ENCODE results near the gene ERICH3.

The ERICH3 gene

DNA sequence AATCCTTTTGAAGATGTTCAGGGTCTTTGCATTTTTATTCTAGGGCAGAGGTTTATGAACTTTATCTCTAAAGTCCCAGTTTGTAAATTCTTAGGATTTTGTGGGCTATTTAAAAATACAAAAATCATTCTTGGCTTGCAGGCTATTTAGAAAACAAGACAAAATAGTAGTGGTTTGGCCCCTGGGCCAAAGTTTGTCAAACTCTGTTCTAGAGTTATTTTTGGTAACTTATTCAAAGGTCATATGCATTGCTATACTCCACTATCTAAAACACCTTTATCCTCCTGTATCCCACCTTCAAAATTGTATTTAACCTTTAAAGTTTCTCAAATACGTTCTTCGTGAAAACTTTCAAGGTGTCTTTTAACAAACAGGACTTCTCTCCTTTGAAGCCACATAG is 85.7 kb downstream of the ERICH3 start:
- DNase-seq (ENCODE audit: low spot score), result no peak

- DNase-seq (ENCODE audit: low spot score), result no peak
Observed at GRCh38 chr1:74586253-74586897, 87.2 kb downstream of the ERICH3 start.

DNA sequence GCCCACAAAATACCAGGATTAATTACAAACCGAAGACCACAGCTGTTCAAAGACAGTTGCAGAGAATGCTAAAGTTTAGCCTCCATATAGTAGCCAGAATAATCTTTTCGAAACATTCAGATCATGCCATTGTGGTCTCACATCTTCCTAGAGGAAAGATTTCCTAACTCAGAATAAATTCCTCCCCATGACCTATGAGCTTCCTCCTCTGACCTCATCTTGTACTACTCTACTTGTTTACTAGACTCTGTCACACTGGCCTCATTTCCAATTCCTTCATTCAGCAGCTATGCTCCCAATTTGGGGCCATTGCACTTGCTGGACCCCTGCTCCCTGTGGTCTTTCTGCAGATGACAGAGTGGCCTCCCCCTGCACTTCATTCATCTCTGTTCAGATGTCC is 89.4 kb downstream of the ERICH3 start:
- DNase-seq (ENCODE audit: low spot score), result no peak

- no peak for DNase-seq (ENCODE audit: low spot score)
Observed at GRCh38 chr1:74583397-74583796, 90.2 kb downstream of the ERICH3 start.

DNA sequence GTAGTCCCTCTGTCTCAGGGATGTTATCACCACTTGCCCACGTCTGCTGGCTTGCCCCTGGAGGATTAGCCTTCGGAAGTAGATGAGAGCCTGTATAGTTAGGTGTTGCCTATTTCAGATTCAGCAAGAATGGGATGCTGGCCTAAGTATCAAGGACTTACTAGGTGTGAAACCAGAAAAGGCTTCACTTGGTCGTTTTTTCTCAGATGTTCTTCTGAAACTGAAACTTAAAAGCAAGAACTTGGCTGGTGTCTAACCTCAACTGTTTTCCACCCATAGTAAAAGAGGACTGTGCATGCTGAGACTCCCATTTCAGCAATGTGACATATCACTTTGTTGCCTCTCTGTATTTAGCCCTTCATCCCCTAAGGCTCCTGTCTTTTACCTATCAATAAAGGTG is 94.2 kb downstream of the ERICH3 start:
- DNase-seq (ENCODE audit: low spot score), result no peak

DNA sequence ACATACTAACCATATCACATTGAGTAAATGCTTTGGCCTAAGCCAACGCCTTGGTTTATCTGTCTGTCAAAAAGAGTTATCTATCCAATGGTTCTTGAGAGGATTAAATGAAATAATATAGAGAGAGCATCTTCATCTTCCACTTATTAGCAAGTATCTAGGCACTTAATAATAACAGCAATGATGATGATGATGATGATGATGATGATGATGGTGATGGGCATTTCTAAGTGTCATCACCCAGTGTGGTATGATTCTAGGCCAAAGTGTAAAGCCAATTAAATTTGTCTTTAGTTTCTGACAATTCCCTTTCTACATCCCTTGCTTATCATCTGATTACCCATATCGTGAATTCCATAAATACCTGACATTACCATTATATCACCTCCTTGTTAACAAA is 95.5 kb downstream of the ERICH3 start:
- DNase-seq (ENCODE audit: low spot score), result no peak

GRCh38 chr1:74571891-74572290 is 101.7 kb downstream of the ERICH3 start:
- DNase-seq (ENCODE audit: low spot score), result no peak

DNA sequence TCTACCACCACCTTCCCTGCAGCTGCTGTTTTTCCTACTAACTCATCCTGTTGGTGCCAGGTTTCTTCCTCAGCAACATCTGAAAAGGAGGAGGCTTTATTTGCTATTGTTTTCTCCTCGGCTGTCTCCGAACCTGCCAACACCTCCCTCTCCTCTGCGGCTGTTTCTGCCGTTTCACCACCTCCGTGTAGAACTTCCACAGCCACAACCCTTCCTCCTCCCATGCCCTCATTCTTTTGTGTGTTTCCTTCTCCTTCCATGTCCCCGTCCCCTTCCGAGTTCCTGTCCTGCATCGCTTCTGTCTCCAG is 102.1 kb downstream of the ERICH3 start:
- DNase-seq (ENCODE audit: low spot score), result no peak

DNA sequence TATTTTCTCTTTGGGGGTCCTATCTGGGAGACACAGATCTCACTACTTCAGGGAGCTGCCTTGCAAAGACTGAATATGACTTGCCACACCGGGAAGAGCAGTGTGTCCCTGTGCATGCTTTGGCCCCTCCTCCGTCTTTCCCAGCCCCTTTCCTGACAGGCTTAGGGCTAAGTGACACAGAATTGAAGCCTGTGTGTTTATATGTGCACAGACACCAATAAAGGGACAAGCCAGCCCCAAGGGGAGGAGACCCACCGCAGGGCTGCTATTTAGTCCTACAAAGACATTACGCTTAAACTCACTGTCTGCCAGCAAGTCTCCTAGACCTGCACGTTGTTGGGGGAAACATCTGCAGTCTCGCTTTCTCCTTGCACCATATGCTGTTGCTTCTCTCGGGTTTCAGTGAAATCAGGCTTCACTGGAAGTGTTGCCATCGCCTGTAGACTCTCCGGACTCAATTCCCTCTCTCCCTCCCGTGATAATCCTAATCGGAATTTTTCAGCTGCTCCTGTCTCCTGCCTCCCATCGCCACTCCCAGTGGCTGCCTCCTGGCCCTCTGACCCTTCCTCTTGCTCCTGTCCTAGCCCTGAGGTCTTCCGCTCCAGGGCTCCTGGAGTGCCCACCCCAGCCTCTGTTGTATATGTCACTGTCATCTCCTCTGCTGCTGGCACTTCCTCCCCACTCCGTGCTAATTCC is 102.6 kb downstream of the ERICH3 start:
- no peak for DNase-seq (ENCODE audit: low spot score)

DNA sequence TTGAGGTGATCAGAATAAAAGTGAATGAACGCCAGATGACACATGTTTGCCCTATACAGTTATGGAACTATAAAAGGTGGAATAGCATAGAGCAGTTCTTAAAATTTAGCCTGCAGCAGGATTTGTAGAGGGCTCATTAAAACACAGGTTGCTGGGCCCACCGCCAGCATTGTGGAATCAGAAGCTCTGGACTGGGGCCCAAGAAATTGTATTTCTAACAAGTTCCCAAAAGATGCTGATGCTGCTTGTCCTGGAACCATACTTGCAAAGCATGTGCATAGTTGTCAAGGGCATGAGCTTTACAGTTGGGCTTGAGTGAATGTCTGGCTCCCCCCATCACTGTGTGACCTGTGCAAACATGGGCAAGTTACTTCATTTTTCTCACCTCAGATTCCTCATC is 123.7 kb downstream of the ERICH3 start:
- DNase-seq (ENCODE audit: low spot score), result no peak

GRCh38 chr1:74548961-74549750 is 124.4 kb downstream of the ERICH3 start:
- DNase-seq (ENCODE audit: low spot score), result no peak

DNA sequence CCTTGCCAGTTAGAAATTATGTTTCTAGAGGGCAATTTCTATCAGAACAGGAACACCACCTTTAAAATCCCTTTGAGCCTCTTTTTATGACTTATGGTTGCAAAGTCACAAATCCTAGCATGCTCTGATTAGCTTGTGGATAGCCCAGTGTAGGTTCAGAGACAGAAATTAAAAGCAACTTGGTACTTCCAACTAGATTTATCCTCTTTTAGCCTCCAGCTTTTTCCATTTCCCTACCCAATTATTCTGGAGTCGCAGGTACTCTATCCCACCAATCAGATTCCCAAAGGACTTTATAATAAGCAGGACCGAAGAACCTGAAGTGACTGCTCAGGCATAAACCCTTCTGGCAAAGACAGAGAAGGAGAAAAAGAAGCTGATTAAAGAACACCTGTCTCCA is 127.8 kb downstream of the ERICH3 start:
- no peak for DNase-seq (ENCODE audit: low spot score)

GRCh38 chr1:74534241-74534640 is 139.4 kb downstream of the ERICH3 start:
- DNase-seq (ENCODE audit: low spot score), result no peak

DNA sequence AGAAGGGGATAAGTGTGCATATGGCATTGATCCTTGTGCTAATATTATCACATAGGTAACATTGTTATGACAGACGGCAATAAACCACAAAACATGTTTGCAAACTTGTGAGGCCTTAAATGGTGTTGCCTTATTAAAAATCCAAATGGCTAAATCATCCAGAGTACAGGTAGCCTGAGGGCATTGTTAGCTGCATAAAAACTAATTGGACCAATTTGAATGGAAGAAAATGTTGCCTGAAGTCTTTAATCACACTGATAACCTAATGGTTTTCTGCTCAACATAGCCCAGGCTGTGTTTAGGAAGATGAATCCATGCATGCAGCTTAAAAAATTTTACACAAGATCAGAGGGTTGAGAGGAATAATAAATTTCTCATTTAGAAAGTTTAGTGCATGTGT is 141.8 kb downstream of the ERICH3 start:
- no peak for DNase-seq (ENCODE audit: low spot score)

DNA sequence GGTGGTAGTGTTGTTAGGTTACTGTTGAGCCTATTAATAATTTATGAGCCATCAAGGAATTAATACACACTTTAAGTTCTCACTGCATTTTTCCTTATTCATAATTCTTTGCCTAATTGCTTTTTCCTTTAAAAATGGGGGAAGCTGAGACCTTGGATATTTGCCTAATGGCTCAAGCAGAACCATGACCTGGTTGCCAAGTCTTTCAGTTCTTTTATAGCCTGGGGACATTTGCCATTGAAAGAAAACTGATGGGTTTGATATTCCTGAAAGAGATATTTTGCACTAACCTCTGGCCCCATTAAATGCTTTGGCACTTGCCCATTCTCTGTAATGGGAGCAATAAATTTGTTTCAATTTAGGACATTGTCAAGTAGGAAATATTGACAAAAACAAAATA is 142.7 kb downstream of the ERICH3 start:
- no peak for DNase-seq (ENCODE audit: low spot score)

DNA sequence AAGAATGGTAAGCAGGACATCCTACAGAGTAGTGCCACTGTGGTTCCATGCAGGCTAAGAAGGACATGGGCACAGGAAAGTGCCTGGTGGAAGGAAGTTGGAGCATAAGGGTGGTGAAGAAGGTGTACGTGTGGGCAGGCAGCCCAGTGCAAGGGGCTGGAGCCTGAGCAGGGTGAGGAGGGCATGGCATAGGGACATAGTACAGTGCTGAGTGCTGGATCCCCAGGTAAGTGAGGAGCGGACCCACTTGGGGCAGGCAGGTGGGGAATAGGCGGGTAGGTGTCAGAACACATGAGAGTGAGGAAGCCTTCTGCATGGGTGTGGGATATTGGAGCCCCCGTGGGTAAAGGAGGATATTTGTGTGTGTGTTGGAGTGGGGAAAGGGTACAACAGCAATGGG is 145.5 kb downstream of the ERICH3 start:
- DNase-seq (ENCODE audit: low spot score), result no peak

DNA sequence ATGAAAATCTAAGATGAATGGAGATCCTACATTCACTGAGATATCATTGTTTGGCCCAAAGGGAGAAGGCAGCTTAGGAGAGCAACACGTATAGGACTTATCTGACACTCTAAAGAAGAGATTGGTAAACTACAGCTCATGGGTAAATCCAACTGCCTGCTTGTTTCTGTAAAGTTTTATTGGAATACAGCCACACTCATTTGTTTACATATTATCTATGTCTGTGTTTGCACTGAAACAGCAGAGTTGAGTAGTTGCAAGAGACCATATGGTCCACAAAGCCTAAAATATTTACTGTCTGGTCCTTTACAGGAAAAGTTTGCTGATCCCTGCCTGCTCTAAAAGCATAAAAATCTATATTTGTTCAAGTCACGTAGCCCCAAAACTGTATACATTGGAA is 146.9 kb downstream of the ERICH3 start:
- no peak for DNase-seq (ENCODE audit: low spot score)

GRCh38 chr1:74523873-74524480 is 149.6 kb downstream of the ERICH3 start:
- no peak for DNase-seq (ENCODE audit: low spot score)

DNA sequence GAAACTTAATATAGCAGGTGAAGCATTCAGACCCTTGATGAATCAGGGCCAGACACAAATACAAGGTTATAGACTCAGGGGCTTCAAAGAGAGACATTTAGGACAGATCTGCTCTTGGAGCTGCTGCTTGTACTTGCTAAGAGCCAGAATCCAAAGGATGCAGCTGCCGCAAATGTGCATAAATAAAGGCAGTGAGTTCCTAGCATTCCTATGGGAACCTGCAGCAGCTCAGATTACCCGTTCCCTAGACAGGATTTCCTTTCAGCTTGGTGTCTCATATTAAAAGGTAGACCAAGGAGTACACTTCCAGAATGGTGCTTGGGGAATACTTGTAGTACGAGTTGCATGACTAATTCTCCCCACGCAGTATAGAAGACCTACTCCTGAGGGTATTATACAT is 151.4 kb downstream of the ERICH3 start:
- DNase-seq (ENCODE audit: low spot score), result no peak

Data from kidney capillary endothelial cell (primary cell).